GM12892 (cell line): Measurements from ENCODE around the gene ALDH8A1.

Experiments
- DNase-seq: peaks from one replicate; pipeline ENCODE4 v3.0.0; 2011; ENCODE audit not compliant: insufficient read length
- FAIRE-seq: peaks from 2 replicates; lab custom pipeline; 2011; peaks lifted over from hg19 to GRCh38; lab: Jason Lieb, UNC
- POLR2A ChIP-seq: IDR thresholded peaks from 2 replicates; pipeline ENCODE4 v1.6.1; 2011; ENCODE audit warnings: low read depth, low read length, control low read depth
- POLR2AphosphoS5 ChIP-seq: IDR thresholded peaks from 2 replicates; pipeline ENCODE4 v1.6.1; 2011; ENCODE audit warnings: low read depth, low read length, control low read depth
- TAF1 ChIP-seq: IDR thresholded peaks from 2 replicates; pipeline ENCODE4 v1.6.1; 2011; ENCODE audit warnings: low read depth, mild to moderate bottlenecking, control low read depth, low read length, borderline replicate concordance

Gene ALDH8A1

GRCh38 chr6:134930463-134930862 is 19.4 kb downstream of the ALDH8A1 start:
- FAIRE-seq (no peak), DNase-seq (no peak)
- TF ChIP-seq POLR2A, result no peak
- TF ChIP-seq POLR2AphosphoS5, result no peak
- TF ChIP-seq TAF1, result no peak

- no peak for FAIRE-seq
- TF ChIP-seq POLR2A, result no peak
- TF ChIP-seq POLR2AphosphoS5, result no peak
- TF ChIP-seq TAF1, result no peak
- no peak for DNase-seq
These were observed 21.6 kb downstream of the ALDH8A1 start for GRCh38 chr6:134928151-134928900.

- no peak for TF ChIP-seq POLR2AphosphoS5
- no peak for TF ChIP-seq POLR2A
- TF ChIP-seq TAF1, result no peak
- no peak for FAIRE-seq
- no peak for DNase-seq
These were observed 24.1 kb downstream of the ALDH8A1 start for GRCh38 chr6:134925800-134926199.

GRCh38 chr6:134921721-134922261 is 28.1 kb downstream of the ALDH8A1 start:
- TF ChIP-seq TAF1 (no peak), POLR2AphosphoS5 (no peak), POLR2A (no peak)
- DNase-seq (no peak), FAIRE-seq (no peak)

- FAIRE-seq (no peak), DNase-seq (no peak)
- no peak for TF ChIP-seq TAF1
- TF ChIP-seq POLR2AphosphoS5, result no peak
- no peak for TF ChIP-seq POLR2A
These were observed 28.6 kb downstream of the ALDH8A1 start for GRCh38 chr6:134921276-134921675.

GRCh38 chr6:134920422-134920821 is 29.5 kb downstream of the ALDH8A1 start:
- no peak for TF ChIP-seq POLR2AphosphoS5
- no peak for TF ChIP-seq TAF1
- TF ChIP-seq POLR2A, result no peak
- DNase-seq, result no peak

GRCh38 chr6:134918418-134918961 is 31.4 kb downstream of the ALDH8A1 start:
- TF ChIP-seq POLR2A, result no peak
- TF ChIP-seq POLR2AphosphoS5, result no peak
- TF ChIP-seq TAF1, result no peak
- DNase-seq (no peak), FAIRE-seq (peak; percentile 17)

More at GRCh38 chr6:134920422-134920821, 29.5 kb downstream of the ALDH8A1 start:
- no peak for FAIRE-seq

- TF ChIP-seq TAF1, result no peak
- TF ChIP-seq POLR2A, result no peak
- TF ChIP-seq POLR2AphosphoS5, result no peak
- FAIRE-seq, result no peak
These were observed 38.4 kb downstream of the ALDH8A1 start for GRCh38 chr6:134911547-134911946.

GRCh38 chr6:134910593-134910935 is 39.3 kb downstream of the ALDH8A1 start:
- FAIRE-seq, result no peak
- TF ChIP-seq TAF1 (no peak), POLR2AphosphoS5 (no peak), POLR2A (no peak)
- no peak for DNase-seq

More at GRCh38 chr6:134911547-134911946, 38.4 kb downstream of the ALDH8A1 start:
- DNase-seq, result no peak

- no peak for TF ChIP-seq POLR2A
- no peak for TF ChIP-seq TAF1
- FAIRE-seq (no peak), DNase-seq (no peak)
These were observed 40.0 kb downstream of the ALDH8A1 start for GRCh38 chr6:134909701-134910592.
